NCI-H1048 (cell line): ENCODE results near the gene ZC3H10.

Source experiments
- DNase-seq: peaks from one replicate; lab custom pipeline; 2025; lab: John Stamatoyannopoulos, UW

ZC3H10 gene

DNA sequence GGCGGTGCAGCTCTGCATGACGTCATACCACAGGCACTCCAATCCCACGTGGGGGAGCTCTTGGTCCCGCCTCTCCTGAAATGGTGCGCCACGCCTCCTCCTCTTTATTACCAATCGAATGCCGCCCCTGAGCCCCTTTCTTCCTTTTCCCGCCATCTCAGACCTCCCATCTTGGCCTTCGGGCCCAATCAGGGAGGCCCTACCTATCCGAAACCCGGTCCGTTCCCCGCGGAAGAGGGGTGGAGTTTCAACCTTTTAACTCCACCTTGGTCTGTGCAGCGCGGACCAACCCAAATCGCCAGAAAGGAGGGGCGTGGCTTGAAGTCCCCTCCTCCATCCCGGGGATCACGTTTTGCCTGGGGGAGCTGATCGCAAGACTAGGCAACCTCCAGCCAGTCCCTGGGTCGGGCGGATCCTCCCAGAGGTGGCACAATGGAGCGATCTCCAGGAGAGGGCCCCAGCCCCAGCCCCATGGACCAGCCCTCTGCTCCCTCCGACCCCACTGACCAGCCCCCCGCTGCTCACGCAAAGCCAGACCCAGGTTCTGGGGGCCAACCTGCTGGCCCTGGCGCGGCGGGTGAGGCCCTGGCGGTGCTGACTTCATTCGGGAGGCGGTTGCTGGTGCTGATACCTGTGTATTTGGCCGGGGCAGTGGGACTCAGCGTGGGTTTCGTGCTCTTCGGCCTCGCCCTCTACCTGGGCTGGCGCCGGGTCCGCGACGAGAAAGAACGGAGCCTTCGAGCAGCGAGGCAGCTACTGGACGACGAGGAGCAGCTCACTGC is 10.0 kb downstream of the ZC3H10 start, which contains the start of gene ESYT1:
Gene ESYT1 (plus strand): TSS at position 380 of the 782 bp plus-strand sequence. CDS start 53 bp downstream, at position 433.
- peak; percentile 99 for DNase-seq

DNA sequence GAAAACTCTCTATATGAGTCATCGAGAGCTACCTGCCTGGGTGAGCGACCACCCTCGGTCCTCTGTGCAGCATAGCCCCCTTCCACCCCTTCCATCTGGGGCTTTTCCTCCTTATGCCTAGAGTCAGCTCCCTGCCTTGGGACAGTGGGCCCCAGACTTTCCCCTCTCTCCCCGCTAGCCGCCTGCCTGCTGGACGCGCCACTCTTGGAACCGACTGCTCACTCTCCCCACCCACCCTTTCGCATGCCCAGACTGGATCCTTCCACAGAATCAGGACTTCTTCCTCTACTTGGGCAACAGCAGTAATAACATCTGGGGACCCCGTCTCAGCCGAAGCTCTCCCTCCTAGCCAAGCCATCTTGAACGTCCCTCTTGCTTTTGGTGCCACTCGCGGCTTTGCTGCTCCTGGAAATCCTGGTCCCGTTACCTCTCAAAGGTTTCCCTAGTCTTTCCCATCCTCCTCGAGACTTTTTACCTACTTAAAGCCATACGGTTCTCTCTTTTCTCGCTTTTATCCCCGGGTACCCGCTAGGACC is 10.7 kb downstream of the ZC3H10 start:
- DNase-seq, result no peak

DNA sequence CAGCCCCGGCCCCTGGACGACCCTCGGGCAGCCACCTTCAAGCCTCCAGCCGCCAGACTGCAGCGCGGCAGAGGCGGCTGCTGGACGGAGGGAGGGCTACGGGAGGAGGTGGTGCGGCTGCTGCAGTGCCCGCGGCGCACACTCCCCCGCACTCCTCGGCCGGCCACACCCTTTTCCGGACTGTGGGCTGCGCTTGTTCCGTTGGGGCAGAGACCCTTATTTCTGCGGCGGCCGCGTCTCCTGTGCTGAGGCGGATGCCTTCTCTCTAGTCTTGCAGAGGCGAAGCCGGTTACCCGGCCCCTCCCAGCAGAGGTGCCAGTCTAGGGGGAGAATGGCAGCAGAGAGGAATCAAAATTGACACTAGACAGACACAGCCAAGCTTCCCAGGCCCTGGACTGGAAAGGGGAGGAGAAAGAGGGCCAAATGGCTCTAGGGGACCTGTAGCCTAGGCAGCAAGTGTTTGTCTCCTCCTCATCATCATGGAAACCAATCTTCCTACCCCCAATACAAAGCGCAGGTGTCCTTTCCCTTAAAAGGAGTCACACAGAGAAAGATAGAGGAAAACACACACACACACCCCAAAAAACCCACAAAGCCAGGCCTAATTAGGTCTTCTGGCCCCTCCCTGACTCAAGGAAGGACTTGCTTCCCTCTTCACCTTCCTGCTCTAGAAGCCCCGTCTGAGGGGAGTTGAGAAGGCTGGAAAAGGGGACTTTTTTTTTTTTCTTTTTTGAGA is 11.3 kb downstream of the ZC3H10 start:
- no peak for DNase-seq

DNA sequence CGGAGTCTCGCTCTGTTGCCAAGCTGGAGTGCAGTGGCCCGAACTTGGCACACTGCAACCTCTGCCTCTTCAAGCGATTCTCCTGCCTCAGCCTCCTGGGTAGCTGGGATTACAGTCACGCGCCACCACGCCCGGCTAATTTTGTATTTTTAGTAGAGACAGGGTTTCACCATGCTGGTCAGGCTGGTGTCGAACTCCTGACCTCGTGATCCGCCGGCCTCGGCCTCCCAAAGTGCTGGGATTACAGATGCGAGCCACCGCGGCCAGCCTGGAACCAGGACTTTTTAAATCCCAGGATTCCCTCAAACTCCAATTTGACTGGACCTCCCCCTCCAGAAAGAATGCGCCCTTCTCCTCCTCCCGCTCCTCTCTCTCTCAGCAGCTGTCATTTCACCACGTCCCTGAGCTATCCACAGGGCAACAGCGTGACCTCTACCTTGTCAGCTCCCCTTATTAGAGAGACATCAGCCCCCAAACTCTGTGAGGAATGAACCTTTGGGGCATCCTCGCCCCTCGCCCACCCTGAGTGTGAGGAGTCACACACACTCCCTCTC is 12.0 kb downstream of the ZC3H10 start:
- no peak for DNase-seq

DNA sequence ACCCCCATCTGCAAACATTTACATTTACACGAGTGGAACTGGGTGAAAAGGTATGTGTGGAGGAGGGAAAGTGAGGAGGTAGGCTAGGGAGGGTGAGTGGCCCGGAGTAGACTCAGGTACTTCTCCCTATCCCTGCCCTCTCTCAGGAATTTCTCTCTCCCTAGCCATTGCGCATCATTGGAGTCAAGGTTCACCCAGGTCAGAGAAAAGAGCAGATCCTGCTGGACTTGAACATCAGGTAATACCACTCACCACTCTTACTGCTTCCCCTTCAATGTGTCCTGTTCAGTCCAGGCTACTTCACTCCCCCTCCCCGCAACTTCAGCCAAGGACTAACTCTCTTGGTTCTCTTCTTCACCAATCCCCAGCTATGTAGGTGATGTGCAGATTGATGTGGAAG is 12.8 kb downstream of the ZC3H10 start:
- DNase-seq, result no peak

DNA sequence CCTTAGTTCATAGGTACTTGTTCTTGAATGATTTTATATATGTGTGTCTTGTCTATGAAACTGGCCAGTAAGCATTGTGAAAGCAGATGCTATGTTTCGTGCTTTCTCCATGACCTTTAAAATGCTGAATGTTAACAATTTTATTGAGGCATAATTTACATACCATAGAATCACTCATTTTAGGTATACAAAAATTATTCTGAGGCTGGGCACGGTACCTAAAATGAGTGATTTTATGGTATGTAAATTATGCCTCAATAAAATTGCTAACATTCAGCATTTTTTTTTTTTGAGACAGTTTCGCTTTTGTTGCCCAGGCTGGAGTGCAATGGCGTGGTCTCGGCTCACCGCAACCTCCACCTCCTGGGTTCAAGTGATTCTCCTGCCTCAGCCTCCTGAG is 16.8 kb downstream of the ZC3H10 start:
- DNase-seq, result no peak

DNA sequence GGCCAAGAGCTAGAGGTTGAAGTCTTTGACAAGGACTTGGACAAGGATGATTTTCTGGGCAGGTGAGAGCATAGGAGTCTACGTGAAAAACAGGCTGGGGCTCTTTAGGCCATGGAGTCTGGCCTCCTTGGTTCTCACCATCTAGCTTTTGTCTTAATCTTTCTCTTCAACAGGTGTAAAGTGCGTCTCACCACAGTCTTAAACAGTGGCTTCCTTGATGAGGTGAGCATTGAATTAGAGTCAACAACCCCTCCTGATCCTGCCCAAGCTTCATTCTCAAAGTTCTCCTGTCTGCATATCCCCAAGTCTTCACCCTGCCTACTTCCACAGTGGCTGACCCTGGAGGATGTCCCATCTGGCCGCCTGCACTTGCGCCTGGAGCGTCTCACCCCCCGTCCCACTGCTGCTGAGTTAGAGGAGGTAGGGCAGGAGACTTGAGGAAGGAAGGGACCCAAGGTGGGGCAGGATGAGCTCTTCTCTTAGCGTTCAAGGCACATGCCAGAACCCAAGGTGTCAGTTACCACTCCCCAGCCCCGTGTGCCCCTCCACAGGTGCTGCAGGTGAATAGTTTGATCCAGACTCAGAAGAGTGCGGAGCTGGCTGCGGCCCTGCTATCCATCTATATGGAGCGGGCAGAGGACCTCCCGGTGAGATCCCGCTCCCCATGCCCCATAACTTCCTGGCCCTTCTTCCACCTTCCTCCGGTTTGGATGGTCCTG is 19.9 kb downstream of the ZC3H10 start:
- DNase-seq, result no peak

DNA sequence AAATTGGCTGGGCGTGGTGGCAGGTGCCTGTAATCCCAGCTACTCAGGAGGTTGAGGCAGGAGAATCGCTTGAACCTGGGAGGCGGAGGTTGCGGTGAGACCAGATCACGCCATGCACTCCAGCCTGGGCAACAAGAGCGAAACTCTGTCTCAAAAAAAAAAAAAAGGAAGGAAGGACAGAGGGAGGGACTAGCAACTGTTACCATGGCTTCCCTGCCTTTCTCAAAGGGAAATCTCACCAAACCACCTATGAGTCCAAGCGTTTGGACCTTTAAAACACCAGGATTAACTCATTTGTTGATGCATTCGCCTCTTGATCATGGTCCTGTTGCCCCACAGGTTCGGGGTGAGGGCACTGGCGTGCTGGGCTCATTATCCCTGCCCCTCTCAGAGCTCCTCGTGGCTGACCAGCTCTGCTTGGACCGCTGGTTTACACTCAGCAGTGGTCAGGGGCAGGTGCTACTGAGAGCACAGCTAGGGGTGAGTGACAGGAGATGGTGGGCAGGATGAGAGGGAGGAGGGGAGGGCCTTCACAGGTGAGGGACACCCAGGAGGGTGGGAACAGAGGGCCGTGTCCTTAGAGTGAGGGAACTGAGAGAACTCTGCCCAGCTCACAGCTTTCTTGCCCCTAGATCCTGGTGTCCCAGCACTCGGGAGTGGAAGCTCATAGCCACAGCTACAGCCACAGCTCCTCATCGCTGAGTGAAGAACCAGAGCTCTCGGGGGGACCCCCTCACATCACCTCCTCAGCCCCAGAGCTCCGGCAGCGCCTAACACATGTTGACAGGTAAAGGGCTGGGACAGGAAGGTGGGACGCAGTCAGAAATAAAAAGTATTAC is 24.1 kb downstream of the ZC3H10 start:
- no peak for DNase-seq

DNA sequence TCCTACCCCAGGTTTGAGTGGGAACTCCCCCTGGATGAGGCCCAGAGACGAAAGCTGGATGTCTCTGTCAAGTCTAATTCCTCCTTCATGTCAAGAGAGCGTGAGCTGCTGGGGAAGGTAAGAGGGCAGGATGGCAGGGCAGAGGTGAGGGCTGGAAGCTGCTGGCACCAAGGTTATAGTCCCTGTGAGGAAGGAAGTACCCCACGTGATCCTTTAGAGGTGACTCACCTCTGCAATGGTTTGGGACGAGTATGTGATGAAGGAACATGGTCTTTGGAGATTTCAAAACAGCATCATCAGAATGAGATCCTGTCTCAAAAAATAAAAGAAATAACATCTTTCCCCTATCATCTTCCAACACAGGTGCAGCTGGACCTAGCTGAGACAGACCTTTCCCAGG is 25.2 kb downstream of the ZC3H10 start:
- DNase-seq, result no peak

DNA sequence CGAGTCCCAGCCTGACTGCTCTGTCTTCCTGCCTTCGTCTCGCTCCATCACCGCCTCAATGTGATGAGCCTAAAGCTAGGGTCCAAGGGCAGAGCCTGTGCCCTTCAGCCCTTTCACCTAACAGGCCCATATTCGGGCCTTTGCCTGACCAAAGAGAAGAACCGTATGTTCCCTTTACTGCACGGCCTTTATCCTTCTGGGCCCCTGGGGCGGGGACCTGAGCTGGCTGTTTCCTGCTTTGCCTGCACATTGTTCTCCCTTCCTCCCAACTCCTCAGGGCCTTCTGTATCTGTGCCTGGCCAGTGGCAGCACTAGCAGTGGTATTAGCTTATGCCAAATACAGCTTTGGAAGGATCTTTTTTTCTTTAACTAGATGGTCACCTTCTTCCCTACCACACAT is 25.8 kb downstream of the ZC3H10 start:
- no peak for DNase-seq

DNA sequence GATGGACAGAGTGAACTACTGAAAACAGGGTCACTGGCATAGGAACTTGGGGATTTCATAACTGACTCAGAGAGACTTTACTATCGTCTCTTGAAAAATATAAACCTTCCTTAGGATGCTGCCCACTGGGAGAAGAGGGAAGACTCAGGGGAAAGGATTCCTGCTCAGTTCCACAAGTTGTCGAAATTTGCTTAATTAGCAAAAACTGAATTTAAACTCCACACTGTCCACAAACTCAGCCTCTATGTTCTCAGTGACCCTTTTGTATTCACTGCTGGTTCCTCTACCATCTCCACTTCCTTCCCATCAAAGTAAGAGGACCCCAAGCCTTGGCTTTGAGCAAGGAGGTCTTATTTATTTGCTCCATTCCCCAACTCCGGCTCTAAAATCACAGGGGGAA is 27.2 kb downstream of the ZC3H10 start:
- no peak for DNase-seq

DNA sequence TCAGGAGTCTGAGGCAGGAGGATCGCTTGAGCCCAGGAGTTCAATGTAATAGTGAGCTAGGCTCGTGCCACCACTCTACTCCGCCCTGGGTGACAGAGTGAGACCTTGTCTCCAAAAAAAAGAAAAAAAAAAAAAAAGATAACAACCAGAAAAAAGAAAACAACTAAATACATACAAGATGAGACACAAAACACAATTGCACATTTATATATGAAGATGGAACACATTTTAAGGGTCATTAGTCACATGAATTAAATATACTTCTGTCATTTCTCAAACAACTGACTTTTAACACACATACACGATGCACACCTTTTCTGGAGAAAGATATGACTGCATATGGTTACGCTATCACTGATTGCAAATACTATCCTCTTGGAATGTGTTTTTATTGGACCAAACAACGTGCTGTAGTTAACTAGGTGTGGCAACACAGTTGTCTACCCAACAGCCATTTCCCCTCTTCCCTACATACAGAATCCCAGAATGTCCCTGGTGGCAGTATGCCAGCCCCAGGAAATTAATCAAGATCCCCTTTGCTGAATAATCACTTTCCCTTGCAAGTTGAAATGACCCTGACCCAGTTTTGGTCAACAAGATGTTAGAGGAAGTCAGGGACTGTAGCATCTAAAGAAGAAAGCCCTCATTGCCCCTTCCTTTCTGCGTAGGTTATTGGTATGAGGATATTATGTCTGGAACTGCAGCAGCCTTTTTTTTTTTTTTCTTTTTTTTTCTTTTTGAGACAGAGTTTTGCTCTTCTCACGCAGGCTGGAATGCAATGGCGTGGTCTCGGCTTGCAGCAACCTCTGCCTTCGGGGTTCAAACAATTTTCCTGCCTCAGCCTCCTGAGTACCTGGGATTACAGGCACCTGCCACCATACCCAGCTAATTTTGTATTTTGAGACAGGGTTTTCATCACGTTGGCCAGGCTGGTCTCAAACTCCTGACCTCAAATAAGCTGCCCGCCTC is 28.7 kb downstream of the ZC3H10 start:
- no peak for DNase-seq

DNA sequence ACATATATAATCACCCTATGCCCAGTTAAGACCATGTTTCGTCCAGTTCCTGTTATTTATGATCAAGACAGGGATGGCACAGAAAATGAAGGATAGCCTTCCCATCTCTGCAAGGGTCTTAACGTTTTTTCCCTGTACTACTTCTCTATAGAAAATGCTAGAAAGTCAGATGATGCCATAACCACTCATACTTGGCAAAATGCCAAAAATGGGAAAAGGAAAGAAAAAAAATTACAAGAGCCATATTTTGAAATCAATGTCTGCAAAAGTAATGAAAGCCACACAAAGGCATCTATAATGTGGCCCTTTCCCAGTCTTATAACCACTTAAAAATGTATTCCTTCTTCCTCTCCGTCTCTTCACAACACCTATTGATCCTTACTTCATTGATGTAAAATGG is 32.5 kb downstream of the ZC3H10 start:
- no peak for DNase-seq

DNA sequence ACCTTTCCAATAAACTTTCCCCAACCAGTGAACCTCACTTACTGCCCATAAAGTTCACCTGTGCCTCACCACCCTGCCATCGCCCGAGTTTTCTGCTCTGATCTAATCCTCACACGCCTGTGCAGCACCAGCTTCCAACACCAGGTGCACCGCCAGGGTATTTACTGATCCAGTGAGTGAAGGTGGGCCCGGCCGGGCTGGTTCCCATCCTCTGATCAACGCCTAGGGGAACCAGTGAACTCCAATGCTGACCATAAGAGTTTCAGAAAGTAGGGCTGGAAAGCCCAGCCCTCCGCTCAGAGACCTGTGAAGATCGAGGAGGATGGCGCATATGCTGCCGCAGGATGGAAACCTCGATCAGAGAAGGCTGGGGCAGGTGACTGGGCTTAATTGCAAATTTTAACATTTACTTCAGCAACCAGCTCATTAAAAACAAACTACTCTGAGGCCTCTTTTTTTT is 33.6 kb downstream of the ZC3H10 start:
- DNase-seq, result no peak

DNA sequence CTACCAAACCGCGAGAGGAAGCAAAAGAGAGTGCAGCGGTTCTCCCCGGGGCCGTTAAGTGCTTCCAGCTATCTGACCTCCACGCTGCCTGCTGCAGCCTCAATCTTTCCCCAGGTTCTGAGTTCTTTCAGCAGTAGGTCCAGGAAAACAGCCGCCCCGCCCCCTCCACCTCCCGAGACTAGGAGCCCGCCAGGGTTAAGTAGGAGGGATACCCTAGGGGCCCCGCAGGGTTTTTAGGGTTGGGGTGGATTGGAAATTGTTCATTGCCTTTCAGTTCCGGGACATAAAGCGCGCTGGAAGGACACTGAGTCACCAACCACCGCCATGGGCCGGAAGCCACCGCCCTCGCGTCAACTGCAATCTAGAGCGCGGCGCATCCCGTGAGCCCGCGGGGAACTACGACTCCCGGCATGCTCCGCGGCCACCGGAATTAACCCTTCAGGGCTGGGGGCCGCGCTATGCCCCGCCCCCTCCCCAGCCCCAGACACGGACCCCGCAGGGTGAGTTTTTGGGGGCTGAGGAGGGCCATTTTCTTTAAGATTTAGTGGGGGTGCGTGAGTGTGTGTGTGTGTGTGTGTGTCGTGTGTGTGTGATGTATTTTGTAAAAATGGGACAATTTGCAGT is 34.2 kb downstream of the ZC3H10 start, which contains the start of gene MYL6B:
Gene MYL6B (plus strand): TSS at position 456 of the 624 bp plus-strand sequence. CDS start 1,332 bp downstream, outside the sequence.
- peak; percentile 71 for DNase-seq

DNA sequence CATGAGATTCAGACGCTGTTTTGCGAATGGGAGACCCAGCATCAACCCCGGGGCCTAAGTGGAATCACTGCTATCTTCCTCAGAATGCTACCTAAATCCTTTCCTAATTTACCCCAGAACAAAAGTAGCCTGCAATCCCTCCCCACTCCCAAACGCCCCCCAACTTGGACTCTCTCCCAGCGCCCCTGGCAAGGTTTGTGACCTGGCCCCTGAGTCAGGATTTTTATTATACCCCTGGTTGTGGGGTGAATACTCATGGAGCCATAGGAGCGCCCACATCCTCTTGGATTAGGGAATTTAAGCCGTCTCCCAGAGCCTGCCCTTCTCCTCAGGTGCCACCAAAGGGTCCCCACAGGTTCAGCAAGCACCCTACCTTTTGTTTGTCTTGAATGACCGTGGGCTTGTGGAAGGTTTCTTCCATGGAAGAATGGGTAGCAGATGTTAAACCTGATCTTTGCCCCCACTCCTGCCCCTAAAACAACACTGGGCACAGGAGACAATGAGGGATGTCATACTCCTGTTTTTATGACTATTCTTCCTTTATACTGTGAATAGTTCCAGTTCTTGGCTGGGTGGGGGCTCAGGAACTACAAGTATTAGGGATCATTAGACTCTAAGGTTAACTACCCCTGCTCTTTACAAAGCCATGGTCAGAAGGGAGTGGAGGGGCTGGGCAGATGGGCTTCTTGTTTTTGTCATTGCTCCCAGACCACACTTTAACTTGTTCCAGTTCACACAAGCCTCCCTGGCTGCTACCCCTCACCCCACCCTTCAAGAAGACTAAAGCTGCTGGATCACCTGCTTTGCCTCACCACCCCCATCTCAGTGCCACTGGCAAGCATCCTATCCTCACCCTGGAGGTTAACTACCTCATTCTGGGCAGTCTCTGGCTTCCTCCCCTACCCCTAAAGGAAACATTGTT is 35.0 kb downstream of the ZC3H10 start:
- DNase-seq, result no peak

DNA sequence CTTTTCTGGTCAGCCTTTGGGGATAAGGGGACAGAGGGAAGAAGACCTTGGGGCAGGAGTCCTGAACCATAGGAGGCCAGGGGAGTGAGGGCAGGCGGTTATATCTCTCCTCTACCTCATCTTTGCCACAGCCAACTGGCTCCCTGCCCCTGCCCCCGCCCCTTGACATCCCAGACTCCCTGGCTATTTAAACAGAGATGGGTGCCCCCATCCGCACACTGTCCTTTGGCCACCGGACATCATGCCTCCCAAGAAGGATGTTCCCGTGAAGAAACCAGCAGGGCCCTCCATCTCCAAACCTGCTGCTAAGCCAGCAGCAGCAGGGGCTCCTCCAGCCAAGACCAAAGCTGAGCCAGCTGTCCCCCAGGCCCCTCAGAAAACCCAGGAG is 35.6 kb downstream of the ZC3H10 start:
- no peak for DNase-seq

DNA sequence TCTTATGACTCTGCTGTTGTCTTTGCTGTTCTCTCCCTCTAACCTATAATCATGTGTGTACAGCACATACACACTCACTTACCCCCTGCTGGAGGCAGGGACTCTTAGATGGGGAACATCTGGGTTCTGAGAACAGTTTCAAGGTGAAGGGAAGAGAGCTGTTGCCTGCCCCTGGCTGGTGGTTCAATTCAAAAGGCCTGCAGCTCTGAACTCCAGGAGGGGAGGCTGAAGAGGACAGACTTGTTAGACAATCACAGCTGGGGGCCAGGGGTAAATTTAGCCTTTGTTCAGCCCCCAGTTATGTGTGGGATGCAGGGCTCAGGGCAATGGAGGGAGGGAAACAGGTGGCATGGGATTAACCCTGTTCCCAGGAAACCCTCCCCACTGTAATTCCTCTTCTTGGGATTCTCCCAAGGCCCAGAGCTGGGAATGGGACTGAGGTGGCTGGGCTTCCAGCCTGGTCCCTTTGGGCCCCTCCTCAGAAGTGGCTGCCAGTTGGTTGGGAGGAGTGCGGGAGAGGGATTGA is 36.2 kb downstream of the ZC3H10 start:
- no peak for DNase-seq
